Heart right ventricle (tissue), 16 donors: Measurements from ENCODE around the gene TMC2. TPM values are rescaled to one million over a fixed set of nuclear protein-coding genes. Genes with fewer than 3 reads are reported as not detected.

Source experiments
- ATAC-seq, 8 donors: fragments of 200-7000 bp; cut with Tn5 transposase; one replicate each; pipeline ENCODE4 v1.9.1; 2020; ENCODE audit warnings: mild to moderate bottlenecking in 8 of 8, moderate library complexity in 8 of 8, moderate number of reproducible peaks in 1 of 8
- DNase-seq, 2 donors: peaks; one replicate each; pipeline ENCODE4 v3.0.0-alpha.2; 2020
- H3K27ac ChIP-seq, 10 donors: fragments of 200-600 bp; sonication (generic) in 2 of 10; one replicate each; pipeline versions ENCODE4 v1.5.0 to v1.8.0; 2020 to 2022; ENCODE audit warnings: mild to moderate bottlenecking in 3 of 10
- H3K27me3 ChIP-seq, 7 donors: fragments of 200-600 bp; one replicate each; pipeline ENCODE4 v1.8.0; 2021 to 2022; ENCODE audit warnings: mild to moderate bottlenecking in 2 of 7
- H3K36me3 ChIP-seq, 9 donors: fragments of 200-600 bp; sonication (generic) in 1 of 9; one replicate each; pipeline versions ENCODE4 v1.5.0 to v1.8.0; 2020 to 2022; ENCODE audit warnings: mild to moderate bottlenecking in 2 of 9
- H3K4me1 ChIP-seq, 9 donors: fragments of 200-600 bp; sonication (generic) in 1 of 9; one replicate each; pipeline versions ENCODE4 v1.5.0 to v1.8.0; 2020 to 2022; ENCODE audit warnings: mild to moderate bottlenecking in 4 of 9
- H3K4me3 ChIP-seq, 10 donors: fragments of 200-600 bp; sonication (generic) in 2 of 10; one replicate each; pipeline versions ENCODE4 v1.5.0 to v1.8.0; 2020 to 2022; ENCODE audit warnings: mild to moderate bottlenecking in 7 of 10, moderate library complexity in 2 of 10
- H3K9me3 ChIP-seq, 11 donors: fragments of 200-600 bp in 10 of 11; sonication (generic) in 2 of 11; one replicate each; pipeline versions ENCODE4 v1.5.0 to v1.8.0; 2013 to 2022; ENCODE audit warnings: mild to moderate bottlenecking in 2 of 11, control low read depth in 1 of 11, moderate library complexity in 1 of 11
- WGBS, 2 donors: extraction: QIAGEN DNeasy Blood & Tissue Kit; methylation state at CpG; one replicate each; pipeline ENCODE4 v1.1.7; 2013; ENCODE audit warnings: inconsistent platforms in 1 of 2; 5-methylcytosine and 5-hydroxymethylcytosine counted together
- intact Hi-C, 10 donors: fragments of 100-400 bp; cut with DNase I; formaldehyde crosslinking; loops; one replicate each; pipeline versions ENCODE4 v1.11.1 to v1.14.2; 2022
- polyA plus RNA-seq, 2 donors: library from polyadenylated mRNA; stranded (reverse); fragments of 200-250 nt; gene quantifications; one replicate each; pipeline ENCODE4 v1.2.3, GENCODE V29; 2013
- total RNA-seq, 10 donors: library from RNA; stranded (reverse); fragmentation: NEBNext Ultra II Directional in 3 of 10; extraction: Animal tissue kit (Norgen Biotek cat#: 25700) in 3 of 10; gene quantifications; one replicate each; pipeline versions ENCODE4 v1.2.1 to v1.2.4, GENCODE V29; 2021 to 2023
- TF ChIP-seq, protein P1 (sequence below), 9 donors: fragments of 200-600 bp; sonication (generic) in 2 of 9; IDR thresholded peaks; one replicate each; pipeline versions ENCODE4 v1.5.0 to v1.8.0; 2021 to 2022; ENCODE audit warnings: antibody characterized with exemption in 9 of 9, mild to moderate bottlenecking in 5 of 9, moderate library complexity in 1 of 9
- donor health status: Arrhythmogenic right ventricular cardiomyopathy.
- donor health status: ischemic (EF 13 %, LVEDD 7.1; RV severe dilation, severe dysfunction).
- donor health status: healthy with polysubstance abuse.
- donor health status: DM: no; HTN: yes; CAD: no.
- donor health status: DM: no; HTN: no; CAD: no.
- donor health status: ischemic (EF 25% LVEDD 6.9; RV normal size, moderate dysfunction).
- donor health status: ischemic (EF 25% LVEDD 5.7; RV mildly dilated, moderate dysfunction).
- donor health status: healthy.
- donor health status: DM: yes; HTN: yes; CAD: no.
- donor health status: Ischemic cardiomyopathy.
- donor health status: ischemic (EF 35%, LVEDD 5.7; RV mildly dilated, moderate dysfunction).
- donor health status: nonischemic (EF 11% LVEDD 7.7; RV severe dilation, severe dysfunction).
- donor health status: DM: yes; HTN: yes; CAD: no.
- donor health status: PGD.
- donor health status: ischemic (EF 29% LVEDD 5.4; RV normal size, mild dysfunction).
- donor health status: nonischemic (EF 23%, LVEDD 6.1; RV moderate dilation, normal function).

Gene TMC2
- total and polyA plus RNA-seq, 12 donors = 0.20 TPM; not detected in 11

DNA sequence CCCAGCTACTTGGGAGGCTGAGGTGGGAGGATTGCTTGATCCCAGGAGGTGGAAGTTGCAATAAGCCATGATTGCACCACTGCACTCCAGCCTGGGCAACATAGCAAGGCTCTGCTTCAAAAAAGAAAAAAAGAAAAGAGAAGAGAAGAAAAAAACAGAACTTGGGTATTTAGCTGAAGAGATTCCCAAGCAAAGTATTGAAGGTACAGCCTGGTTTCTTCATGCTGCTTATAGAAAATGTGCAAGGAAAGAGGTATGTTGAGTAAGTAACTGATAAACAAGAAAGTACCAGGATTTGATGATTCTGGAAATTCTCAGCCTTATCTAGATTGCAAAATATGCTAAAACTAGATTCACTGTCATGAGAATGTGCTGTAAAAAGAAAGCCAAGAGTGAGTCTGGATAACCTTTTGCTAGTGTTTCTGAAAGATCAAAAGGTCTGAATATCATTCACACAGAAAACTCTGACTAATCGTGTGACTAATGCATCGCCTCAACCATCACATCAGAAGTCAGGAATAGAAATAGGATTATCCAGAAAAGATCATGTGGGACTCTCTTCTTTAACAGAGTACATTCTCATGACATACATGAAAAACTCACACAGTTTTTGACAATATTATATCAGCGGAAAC is 83.7 kb downstream of the TMC2 start:
- Histone ChIP-seq H3K9me3 (peaks cover 0 to 14% (median 0%) of the 10 kb centered on the region in 11 donors), H3K27me3 (peaks cover 0 to 18% (median 11%) of the 10 kb centered on the region in 7 donors), H3K4me1 (no peaks in the 10 kb centered on the region), H3K4me3 (no peak overlapping the region), H3K36me3 (no peaks in the 10 kb centered on the region), H3K27ac (no peak overlapping the region)
- DNase-seq (no peak), ATAC-seq (no peak)
- 86 to 91% methylated on average over 3 of the region's 3 CpGs for WGBS, 2 donors
- intact Hi-C loops = no loop called here
- TF ChIP-seq, protein P1, sequence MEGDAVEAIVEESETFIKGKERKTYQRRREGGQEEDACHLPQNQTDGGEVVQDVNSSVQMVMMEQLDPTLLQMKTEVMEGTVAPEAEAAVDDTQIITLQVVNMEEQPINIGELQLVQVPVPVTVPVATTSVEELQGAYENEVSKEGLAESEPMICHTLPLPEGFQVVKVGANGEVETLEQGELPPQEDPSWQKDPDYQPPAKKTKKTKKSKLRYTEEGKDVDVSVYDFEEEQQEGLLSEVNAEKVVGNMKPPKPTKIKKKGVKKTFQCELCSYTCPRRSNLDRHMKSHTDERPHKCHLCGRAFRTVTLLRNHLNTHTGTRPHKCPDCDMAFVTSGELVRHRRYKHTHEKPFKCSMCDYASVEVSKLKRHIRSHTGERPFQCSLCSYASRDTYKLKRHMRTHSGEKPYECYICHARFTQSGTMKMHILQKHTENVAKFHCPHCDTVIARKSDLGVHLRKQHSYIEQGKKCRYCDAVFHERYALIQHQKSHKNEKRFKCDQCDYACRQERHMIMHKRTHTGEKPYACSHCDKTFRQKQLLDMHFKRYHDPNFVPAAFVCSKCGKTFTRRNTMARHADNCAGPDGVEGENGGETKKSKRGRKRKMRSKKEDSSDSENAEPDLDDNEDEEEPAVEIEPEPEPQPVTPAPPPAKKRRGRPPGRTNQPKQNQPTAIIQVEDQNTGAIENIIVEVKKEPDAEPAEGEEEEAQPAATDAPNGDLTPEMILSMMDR (IDR thresholded peaks at IDR 0.05) = no peak

DNA sequence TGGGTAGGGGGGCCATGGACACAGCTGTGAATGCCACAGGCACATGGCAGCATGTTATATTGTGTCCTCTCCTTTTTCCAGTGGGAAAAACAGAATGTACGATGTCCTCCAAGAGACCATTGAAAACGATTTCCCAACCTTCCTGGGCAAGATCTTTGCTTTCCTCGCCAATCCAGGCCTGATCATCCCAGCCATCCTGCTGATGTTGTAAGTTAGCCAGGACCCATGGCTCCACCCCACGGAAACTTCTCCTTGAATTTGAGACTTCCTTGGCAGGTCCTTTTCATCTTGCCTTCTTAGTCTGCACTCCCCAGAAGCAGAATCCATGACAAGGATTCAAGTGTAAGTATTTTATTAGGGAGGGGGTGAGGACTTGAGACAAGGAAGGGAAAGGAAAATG is 87.8 kb downstream of the TMC2 start:
- peaks cover 0 to 29% (median 0%) of the 10 kb centered on the region in 11 donors for H3K9me3 ChIP-seq
- H3K4me1 ChIP-seq = no peaks in the 10 kb centered on the region
- peaks cover 0 to 12% (median 10%) of the 10 kb centered on the region in 7 donors for H3K27me3 ChIP-seq
- no peak overlapping the region for H3K27ac ChIP-seq
- H3K36me3 ChIP-seq = no peaks in the 10 kb centered on the region
- TF ChIP-seq, protein P1 (IDR thresholded peaks at IDR 0.05) = no peak
- intact Hi-C loops = no loop called here
- WGBS, 2 donors = 70 to 74% methylated on average over 4 of the region's 4 CpGs
- DNase-seq (no peak), ATAC-seq (peak in 2 of 8 donors; percentile 17 to 62)
- no peak overlapping the region for H3K4me3 ChIP-seq

DNA sequence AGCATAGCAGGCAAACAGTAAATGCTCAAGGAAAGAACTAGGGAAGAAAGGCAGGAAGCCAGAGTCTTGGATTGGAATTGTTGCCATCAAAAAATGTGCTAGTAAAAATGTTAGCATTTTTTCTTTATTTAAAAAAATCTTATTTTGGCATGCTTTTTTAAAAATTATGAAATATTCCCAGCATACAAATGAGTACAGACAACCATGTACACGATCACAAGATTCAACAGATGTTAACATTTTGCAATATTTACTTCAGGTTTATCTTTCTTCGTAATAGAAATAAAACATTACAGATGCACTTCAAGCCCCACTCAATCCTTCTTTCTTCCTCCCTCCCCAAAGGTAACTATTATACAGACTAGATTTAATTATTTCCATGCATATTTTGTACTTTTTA is 88.7 kb downstream of the TMC2 start:
- intact Hi-C loops = no loop called here
- 78 to 86% methylated on average over 2 of the region's 2 CpGs for WGBS, 2 donors
- H3K4me1 ChIP-seq = no peaks in the 10 kb centered on the region
- no peak overlapping the region for H3K27ac ChIP-seq
- no peaks in the 10 kb centered on the region for H3K36me3 ChIP-seq
- TF ChIP-seq, protein P1 (IDR thresholded peaks at IDR 0.05) = no peak
- peaks cover 0 to 27% (median 5%) of the 10 kb centered on the region in 11 donors for H3K9me3 ChIP-seq
- DNase-seq (no peak), ATAC-seq (no peak)
- peaks cover 0 to 12% (median 3%) of the 10 kb centered on the region in 7 donors for H3K27me3 ChIP-seq
- no peak overlapping the region for H3K4me3 ChIP-seq

DNA sequence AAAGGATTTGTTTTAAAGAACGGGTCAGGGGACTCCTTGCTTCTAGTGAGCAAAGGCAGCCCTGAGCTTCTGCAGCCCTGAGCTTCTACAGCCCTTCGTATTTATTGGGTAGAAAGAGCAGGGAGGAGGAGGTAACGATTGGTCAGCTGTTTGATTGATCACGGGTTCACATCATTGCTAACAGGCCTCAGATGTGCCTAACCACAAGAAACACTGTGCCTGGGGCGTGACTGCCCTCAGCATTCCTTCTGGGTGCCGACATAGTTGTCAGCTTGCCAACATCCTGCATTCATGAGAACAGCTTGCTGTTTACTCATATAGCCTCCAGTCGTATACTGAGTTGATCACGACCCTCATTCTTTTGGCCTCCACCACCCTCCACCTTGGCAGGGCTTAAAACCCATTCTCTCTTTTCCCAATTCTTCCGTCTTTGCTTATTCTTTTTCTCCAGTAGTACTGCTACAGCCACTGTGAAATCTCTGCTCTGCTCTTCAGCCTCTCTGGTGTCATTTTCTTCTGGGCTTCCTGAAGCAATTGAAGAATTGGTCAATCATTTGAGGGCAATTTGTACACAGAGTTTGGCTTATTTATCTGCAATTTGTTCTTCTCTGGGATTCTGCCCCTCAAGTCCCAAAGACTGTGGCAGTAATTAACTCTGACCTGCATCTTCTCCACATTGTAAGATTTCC is 90.6 kb downstream of the TMC2 start:
- Histone ChIP-seq H3K9me3 (peaks cover 0 to 37% (median 7%) of the 10 kb centered on the region in 11 donors), H3K4me1 (no peaks in the 10 kb centered on the region), H3K36me3 (no peaks in the 10 kb centered on the region), H3K27me3 (peaks cover 0 to 14% (median 0%) of the 10 kb centered on the region in 7 donors), H3K27ac (no peak overlapping the region), H3K4me3 (no peak overlapping the region)
- TF ChIP-seq, protein P1 (IDR thresholded peaks at IDR 0.05) = no peak
- intact Hi-C loops = no loop called here
- WGBS, 2 donors = 56 to 68% methylated on average over 9 of the region's 9 CpGs
- no peak for DNase-seq
- no peak for ATAC-seq
